Measurements from ENCODE around the gene PSTPIP2.
A peak's percentile ranks its signal among the peaks of the same experiment; 100 is the strongest.

Gene PSTPIP2

DNA sequence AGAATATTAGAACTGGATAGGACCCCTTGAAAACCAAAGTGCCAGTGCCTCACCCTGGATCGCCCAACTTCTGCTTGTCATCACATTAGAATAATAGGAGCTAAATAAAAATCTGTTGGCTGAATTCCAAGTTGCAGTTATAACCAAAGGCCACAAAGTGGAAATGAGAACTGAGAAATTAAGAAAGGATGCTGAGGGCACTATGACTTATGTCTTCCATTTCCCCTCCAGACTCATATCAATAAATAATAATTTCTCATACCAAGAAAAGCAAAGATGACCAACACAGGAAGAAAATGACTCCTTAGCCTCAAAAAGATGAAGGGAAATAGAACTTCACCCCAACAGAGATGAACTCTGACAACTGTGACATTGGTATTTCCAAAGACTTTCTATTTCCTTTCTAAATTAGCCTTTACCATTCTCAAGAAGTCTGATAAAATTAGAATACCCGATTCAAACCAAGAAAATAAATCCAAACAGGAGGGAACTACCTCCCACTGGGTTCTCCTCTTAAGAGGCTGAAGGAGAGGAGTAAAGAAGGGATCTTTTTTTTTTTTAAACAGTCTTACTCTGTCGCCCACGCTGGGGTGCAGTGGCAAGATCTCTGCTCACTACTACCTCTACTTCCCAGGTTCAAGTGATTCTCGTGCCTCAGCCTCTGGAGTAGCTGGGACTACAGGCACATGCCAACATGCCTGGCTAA, 58.4 kb downstream of the PSTPIP2 start:
- DNase-seq (ENCODE audit: low read depth) = peak; percentile 45
- TF ChIP-seq, protein P1, sequence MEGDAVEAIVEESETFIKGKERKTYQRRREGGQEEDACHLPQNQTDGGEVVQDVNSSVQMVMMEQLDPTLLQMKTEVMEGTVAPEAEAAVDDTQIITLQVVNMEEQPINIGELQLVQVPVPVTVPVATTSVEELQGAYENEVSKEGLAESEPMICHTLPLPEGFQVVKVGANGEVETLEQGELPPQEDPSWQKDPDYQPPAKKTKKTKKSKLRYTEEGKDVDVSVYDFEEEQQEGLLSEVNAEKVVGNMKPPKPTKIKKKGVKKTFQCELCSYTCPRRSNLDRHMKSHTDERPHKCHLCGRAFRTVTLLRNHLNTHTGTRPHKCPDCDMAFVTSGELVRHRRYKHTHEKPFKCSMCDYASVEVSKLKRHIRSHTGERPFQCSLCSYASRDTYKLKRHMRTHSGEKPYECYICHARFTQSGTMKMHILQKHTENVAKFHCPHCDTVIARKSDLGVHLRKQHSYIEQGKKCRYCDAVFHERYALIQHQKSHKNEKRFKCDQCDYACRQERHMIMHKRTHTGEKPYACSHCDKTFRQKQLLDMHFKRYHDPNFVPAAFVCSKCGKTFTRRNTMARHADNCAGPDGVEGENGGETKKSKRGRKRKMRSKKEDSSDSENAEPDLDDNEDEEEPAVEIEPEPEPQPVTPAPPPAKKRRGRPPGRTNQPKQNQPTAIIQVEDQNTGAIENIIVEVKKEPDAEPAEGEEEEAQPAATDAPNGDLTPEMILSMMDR (IDR thresholded peaks at IDR 0.05; ENCODE audit: insufficient read depth, low read depth, low read length, missing control alignments) = no peak
- H3K4me3 ChIP-seq (ENCODE audit: low read depth, low read length) = no peak overlapping the region

DNA sequence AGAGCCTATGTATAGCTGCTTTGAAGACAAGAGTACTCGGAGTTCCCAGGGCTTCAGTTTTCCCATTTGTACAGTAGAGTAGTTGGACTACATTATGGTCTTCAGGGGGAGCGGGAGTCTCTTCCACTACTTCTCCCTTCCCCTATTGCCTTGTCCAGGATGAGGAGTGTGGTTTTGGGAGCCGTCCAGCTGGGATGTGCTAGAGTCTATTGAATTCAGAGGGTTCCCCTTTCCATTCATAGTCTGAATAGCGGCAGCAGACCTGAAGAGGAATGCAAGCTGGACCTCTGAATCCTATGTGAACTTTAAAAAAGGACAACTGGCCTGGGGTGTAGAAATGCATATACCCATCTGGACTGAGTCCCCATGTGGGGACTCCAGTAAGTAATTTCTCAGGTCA, 61.4 kb downstream of the PSTPIP2 start:
- H3K4me3 ChIP-seq (ENCODE audit: low read depth, low read length) = no peak overlapping the region
- TF ChIP-seq, protein P1 (IDR thresholded peaks at IDR 0.05; ENCODE audit: insufficient read depth, low read depth, low read length, missing control alignments) = no peak
- no peak for DNase-seq (ENCODE audit: low read depth)

DNA sequence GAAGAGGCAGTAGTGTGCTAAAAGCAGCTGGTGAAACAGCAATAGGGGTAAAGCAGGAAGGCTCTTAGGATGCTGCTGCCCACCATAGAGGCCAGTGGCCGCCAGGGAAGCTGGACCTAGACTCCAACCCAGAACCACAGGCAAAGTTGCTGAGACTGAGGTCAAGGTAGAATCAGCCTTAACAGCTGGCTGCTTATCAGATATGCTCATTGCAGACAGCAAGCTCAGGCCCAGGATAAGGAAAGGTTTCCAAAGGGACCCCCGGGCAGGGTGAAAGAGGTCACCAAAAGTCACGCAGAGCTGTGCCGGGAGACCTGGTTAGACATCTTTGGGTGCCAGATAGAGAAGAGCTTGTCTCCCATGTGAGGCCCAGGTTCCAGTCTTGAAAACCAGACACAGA, 62.0 kb downstream of the PSTPIP2 start:
- H3K4me3 ChIP-seq (ENCODE audit: low read depth, low read length) = no peak overlapping the region
- TF ChIP-seq, protein P1 (IDR thresholded peaks at IDR 0.05; ENCODE audit: insufficient read depth, low read depth, low read length, missing control alignments) = no peak
- no peak for DNase-seq (ENCODE audit: low read depth)

DNA sequence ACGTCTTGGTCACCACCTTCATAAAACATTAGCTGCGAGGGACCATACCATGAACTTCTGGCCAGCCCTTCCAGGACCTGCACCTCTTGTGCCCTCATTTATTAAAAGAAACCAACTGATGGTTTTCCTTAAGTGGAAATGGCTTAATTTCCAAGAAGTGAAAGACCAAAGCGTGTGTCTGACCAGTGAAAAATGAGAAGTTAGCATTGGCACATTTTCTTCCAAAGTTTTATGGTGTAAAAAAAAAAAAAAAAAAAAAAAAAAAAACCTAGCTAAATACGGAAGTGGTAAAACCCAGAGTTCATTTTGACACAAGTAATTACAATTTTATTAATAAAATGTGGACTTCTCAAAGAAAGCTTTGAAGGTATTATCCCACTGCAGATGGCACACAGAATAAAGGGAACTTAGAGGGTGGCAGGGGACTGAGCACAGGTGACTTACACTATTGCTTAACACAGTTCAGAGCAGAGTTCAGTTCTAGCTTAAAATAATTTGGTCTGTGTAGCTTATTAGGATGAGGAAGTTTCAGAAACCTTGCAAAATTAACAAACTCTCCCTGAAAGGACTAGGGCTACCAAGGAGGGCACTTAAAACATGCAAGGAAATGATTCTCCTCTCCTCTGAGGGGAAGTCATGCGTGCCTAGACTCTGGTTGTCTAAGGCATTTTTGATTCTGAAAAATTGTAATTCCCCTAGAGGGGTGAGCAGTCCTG, 62.8 kb downstream of the PSTPIP2 start:
- no peak overlapping the region for H3K4me3 ChIP-seq (ENCODE audit: low read depth, low read length)
- no peak for DNase-seq (ENCODE audit: low read depth)
- TF ChIP-seq, protein P1 (IDR thresholded peaks at IDR 0.05; ENCODE audit: insufficient read depth, low read depth, low read length, missing control alignments) = no peak

DNA sequence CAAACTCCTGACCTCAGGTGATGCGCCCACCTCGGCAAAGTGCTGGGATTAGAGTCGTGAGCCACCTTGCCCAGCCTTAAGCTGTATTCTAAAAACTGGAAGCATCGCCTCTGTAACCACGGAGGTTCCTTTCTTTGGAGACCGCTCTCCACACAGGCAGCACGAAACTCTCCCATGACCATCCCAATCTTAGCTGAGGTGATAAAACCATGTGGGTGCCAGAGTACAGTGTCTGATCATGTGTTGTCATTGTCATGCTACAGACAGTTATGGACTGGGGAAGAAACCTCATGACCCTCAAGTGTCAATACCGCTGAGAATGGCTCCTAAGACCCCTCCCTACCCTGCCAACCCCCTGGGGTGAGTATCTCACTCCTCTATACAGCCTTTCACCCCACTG, 63.5 kb downstream of the PSTPIP2 start:
- no peak overlapping the region for H3K4me3 ChIP-seq (ENCODE audit: low read depth, low read length)
- TF ChIP-seq, protein P1 (IDR thresholded peaks at IDR 0.05; ENCODE audit: insufficient read depth, low read depth, low read length, missing control alignments) = no peak
- no peak for DNase-seq (ENCODE audit: low read depth)

DNA sequence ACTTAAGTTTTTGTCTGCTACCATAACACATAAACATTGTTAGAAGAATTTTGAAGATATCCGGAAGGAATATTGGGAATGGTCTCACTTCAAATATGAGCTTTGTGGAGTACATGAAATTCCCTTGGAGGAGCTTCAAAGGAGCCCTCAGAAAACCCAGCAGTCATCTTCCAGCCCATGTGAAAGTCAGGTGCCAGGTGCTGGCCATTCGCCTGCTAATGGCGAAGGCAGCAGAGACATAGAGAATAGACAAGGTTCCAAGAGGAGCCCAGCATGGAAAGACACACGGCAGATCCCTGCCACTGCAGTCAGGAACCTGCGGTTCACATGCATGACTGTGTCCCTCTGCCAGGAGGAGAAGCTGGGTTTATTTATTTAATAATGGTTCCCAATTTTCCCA, 64.9 kb downstream of the PSTPIP2 start:
- no peak for DNase-seq (ENCODE audit: low read depth)
- no peak overlapping the region for H3K4me3 ChIP-seq (ENCODE audit: low read depth, low read length)
- TF ChIP-seq, protein P1 (IDR thresholded peaks at IDR 0.05; ENCODE audit: insufficient read depth, low read depth, low read length, missing control alignments) = no peak

Measured in GM12865 (cell line).